T-helper 17 cell (primary cell): ENCODE data around the gene LZIC. TPM values are rescaled to one million over a fixed set of nuclear protein-coding genes. Genes with fewer than 3 reads are reported as not detected.

ENCODE experiments used
- ATAC-seq: fragments of 150-1000 bp; cut with Tn5 transposase; 2 replicates; pipeline ENCODE4 v1.10.0; 2021; ENCODE audit warnings: mild to moderate bottlenecking, moderate library complexity
- DNase-seq, 3 donors: peaks; one replicate each; pipeline versions ENCODE4 v3.0.0 to v3.0.0-alpha.2; 2020 to 2021
- H3K9me3 ChIP-seq: one replicate; pipeline ENCODE4 v1.7.0; 2013; ENCODE audit warnings: low read length, mild to moderate bottlenecking; ENCODE audit not compliant: control insufficient read depth, poor library complexity, severe bottlenecking
- H3K27ac Mint-ChIP-seq: one replicate; pipeline ENCODE4 v1.8.0; 2022; ENCODE audit warnings: mild to moderate bottlenecking, moderate library complexity, mixed read lengths
- H3K27me3 Mint-ChIP-seq: one replicate; pipeline ENCODE4 v1.8.0; 2022; ENCODE audit warnings: mixed read lengths
- H3K36me3 Mint-ChIP-seq: one replicate; pipeline ENCODE4 v1.8.0; 2022; ENCODE audit warnings: low read depth, mixed read lengths
- H3K4me1 Mint-ChIP-seq: one replicate; pipeline ENCODE4 v1.8.0; 2022; ENCODE audit warnings: mild to moderate bottlenecking, mixed read lengths
- H3K4me3 Mint-ChIP-seq: one replicate; pipeline ENCODE4 v1.8.0; 2022; ENCODE audit warnings: mild to moderate bottlenecking, moderate library complexity, mixed read lengths
- total RNA-seq, 4 donors: library from RNA in 2 of 4; stranded (reverse) in 2 of 4; gene quantifications; one replicate each; pipeline ENCODE4 v1.2.3 and lab custom pipeline; 2022 to 2026

The LZIC gene
- total RNA-seq, 2 donors from 2014 or later = 19.6 to 19.7 TPM

DNA sequence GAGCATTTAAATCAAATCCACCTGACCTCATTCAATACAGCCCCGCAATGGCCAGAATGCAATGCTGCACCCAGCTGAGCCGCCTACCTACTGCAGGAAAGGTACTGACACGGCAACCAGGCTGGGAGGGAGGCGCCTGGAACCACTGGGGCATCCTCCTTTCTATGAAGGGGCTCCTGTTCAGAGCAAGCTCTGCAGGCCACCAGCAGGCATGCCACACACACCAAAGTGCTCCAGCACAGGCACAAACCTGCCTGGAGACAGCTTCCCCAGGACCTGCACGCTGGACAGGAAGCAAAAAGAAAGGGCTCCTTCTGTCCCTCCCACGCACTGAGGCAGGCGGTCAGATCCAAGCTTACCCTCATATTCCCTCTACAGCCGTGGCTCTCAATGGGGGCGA is 54.3 kb downstream of the LZIC start:
- Mint-ChIP-seq H3K27ac (no peak overlapping the region), H3K27me3 (no peaks in the 10 kb centered on the region), H3K4me3 (no peak overlapping the region), H3K36me3 (peaks cover 5% of the 10 kb centered on the region), H3K4me1 (peaks cover 8% of the 10 kb centered on the region)
- ATAC-seq (no peak), DNase-seq (no peak)
- no peaks in the 10 kb centered on the region for H3K9me3 ChIP-seq

GRCh38 chr1:9887070-9887469 is 56.1 kb downstream of the LZIC start:
- peaks cover 13% of the 10 kb centered on the region for H3K4me1 Mint-ChIP-seq
- no peak overlapping the region for H3K4me3 Mint-ChIP-seq
- no peak overlapping the region for H3K27ac Mint-ChIP-seq
- no peak for ATAC-seq
- H3K9me3 ChIP-seq = no peaks in the 10 kb centered on the region
- H3K36me3 Mint-ChIP-seq = peaks cover 5% of the 10 kb centered on the region
- no peaks in the 10 kb centered on the region for H3K27me3 Mint-ChIP-seq
- no peak for DNase-seq

- H3K9me3 ChIP-seq = no peaks in the 10 kb centered on the region
- Mint-ChIP-seq H3K27me3 (no peaks in the 10 kb centered on the region), H3K4me3 (no peak overlapping the region), H3K27ac (no peak overlapping the region), H3K4me1 (peaks cover 18% of the 10 kb centered on the region), H3K36me3 (peaks cover 5% of the 10 kb centered on the region)
- ATAC-seq = no peak
- no peak for DNase-seq
Measured at GRCh38 chr1:9886092-9886742, 57.0 kb downstream of the LZIC start.

DNA sequence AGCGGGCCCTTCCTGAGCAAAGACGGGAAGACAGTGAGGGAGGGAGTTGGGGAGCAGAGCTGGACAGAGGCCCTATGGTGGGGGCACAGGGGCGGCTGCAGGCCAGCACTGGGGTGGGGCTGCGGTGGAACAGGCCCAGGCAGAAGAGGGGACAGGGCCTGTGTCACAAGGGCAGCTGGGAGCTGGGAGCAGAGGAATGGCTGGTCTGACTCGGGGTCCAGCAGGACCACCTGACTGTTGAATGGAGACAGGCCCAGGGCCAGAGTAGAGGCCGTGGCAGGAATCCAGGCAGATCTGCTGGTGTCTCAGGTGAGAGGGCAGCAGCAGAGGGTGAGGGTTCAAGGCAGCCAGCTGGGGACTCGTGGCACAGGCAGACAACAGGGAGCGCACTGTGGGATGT is 58.4 kb downstream of the LZIC start:
- no peak for DNase-seq
- Mint-ChIP-seq H3K4me1 (peaks cover 18% of the 10 kb centered on the region), H3K27ac (peak overlapping the region; percentile 43), H3K4me3 (no peak overlapping the region), H3K27me3 (no peaks in the 10 kb centered on the region), H3K36me3 (peaks cover 5% of the 10 kb centered on the region)
- no peaks in the 10 kb centered on the region for H3K9me3 ChIP-seq
- no peak for ATAC-seq

DNA sequence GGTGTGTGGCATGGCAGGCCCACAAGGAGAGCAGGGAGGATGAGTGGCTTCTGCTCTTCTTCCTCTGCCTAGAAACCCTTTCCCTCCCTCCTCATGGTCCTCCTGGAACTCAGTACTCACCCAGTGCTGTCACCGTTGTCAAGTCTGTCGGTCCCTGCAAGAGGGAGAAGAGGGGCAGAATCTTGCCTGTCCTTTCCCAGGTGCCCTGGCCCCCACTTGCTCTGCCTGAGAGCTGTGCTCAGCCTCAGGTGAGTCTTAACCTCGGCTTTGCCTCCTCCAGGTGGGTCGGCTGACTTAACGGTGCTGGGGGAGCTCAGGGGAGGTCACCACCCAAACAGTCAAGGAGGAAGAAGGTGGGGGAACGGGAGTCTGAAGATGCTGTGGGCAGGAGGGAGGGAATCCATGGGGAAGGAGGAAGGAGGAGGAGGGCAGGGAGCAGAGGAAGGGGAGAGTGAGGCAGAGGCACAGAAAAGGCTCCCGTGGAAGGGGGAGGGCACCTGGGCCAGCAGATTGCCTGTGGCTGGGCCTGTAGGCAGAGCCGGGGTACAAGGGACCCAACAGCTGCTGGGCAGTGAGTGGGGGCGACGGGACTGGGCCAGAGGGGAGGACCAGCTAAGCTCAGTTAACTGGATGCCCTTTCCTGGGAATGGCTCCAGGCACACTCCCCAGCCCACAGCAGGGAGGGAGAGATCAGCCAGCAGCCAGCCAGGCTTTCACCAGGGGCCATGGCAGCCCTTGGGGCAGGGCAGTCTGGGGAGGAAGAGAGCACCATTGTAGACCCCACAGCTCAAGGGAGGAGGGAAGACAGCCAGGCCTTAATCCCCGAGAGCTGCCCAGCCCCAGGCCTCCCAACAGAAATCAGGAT is 59.4 kb downstream of the LZIC start:
- Mint-ChIP-seq H3K4me1 (peaks cover 15% of the 10 kb centered on the region), H3K36me3 (peaks cover 2% of the 10 kb centered on the region), H3K27me3 (no peaks in the 10 kb centered on the region), H3K27ac (no peak overlapping the region), H3K4me3 (no peak overlapping the region)
- no peaks in the 10 kb centered on the region for H3K9me3 ChIP-seq
- ATAC-seq = no peak
- DNase-seq = no peak

- peaks cover 2% of the 10 kb centered on the region for H3K36me3 Mint-ChIP-seq
- H3K4me3 Mint-ChIP-seq = no peak overlapping the region
- ATAC-seq (no peak), DNase-seq (no peak)
- H3K27ac Mint-ChIP-seq = no peak overlapping the region
- no peaks in the 10 kb centered on the region for H3K27me3 Mint-ChIP-seq
- H3K4me1 Mint-ChIP-seq = peaks cover 17% of the 10 kb centered on the region
- H3K9me3 ChIP-seq = no peaks in the 10 kb centered on the region
Measured at GRCh38 chr1:9882945-9883303, 60.3 kb downstream of the LZIC start.

DNA sequence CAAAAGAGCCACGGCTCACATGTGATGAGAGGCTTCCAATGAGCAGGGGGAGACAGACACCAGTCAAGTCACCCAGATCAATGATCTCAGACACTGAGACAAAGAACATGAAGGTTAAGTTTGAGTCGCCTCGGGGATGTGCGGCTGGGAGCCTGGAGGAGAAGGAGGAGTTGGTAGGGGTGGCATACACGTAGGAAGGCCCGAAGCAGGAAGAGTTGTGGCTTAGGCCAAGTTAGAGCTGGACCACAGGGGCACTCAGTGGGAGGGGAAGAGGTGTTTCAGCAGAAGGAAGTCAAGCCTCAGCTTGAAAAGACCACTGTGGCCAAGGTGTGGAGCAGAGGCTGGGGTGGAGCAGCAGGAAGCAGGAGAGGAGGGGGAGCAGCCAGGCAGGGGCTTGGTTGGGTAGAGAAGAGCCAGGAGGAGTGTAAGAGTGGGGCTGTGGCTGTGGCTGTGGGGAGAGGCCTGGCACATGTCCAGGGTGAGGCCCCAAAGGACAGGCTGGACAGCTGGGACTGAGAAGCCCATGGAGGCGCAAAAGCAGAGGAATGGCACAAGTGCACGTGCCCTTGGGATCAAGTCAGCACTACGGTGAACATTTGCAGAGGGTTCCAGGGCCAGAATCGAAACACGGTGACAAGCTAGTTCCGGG is 60.8 kb downstream of the LZIC start:
- no peak for DNase-seq
- Mint-ChIP-seq H3K36me3 (peaks cover 2% of the 10 kb centered on the region), H3K4me3 (peak overlapping the region; percentile 69), H3K27ac (peak overlapping the region; percentile 86), H3K27me3 (no peaks in the 10 kb centered on the region), H3K4me1 (peaks cover 17% of the 10 kb centered on the region)
- no peak for ATAC-seq
- H3K9me3 ChIP-seq = no peaks in the 10 kb centered on the region

GRCh38 chr1:9881838-9882249 is 61.3 kb downstream of the LZIC start:
- peaks cover 17% of the 10 kb centered on the region for H3K4me1 Mint-ChIP-seq

More at GRCh38 chr1:9881838-9882249, 61.3 kb downstream of the LZIC start:
- Mint-ChIP-seq H3K27ac (peak overlapping the region; percentile 86), H3K27me3 (no peaks in the 10 kb centered on the region), H3K36me3 (peaks cover 2% of the 10 kb centered on the region), H3K4me3 (no peak overlapping the region)
- DNase-seq = no peak
- H3K9me3 ChIP-seq = no peaks in the 10 kb centered on the region
- no peak for ATAC-seq

Other genes starting within 250 kb of the LZIC start
- gene CLSTN1, start 119.4 kb downstream of the LZIC start, total RNA-seq = 10 to 100 TPM; 86.3 to 91.5 TPM
- 10 to 100 TPM in 1 of 2 donors, 1 to 10 TPM in 1; 9.2 to 10.5 TPM for gene CTNNBIP1, start 33.1 kb downstream of the LZIC start, total RNA-seq
- 1 to 10 TPM; 2.4 to 2.9 TPM for gene NMNAT1, start 84 bp upstream of the LZIC start, total RNA-seq
- gene RBP7, start 53.8 kb upstream of the LZIC start, total RNA-seq = 1 to 10 TPM in 1 of 2 donors, not detected in 1; 1.1 TPM
- gene UBE4B, start 89.6 kb upstream of the LZIC start, total RNA-seq = 10 to 100 TPM; 34.3 to 36.8 TPM